K562 (cell line): ENCODE data around the gene SUPT20HL2.
"Not testable (repeated sequence)": the region's sequence is repeated elsewhere in the genome, so short reads cannot be mapped to it uniquely, and the experiment has no call there.

Experiments
- ARID3A ChIP-seq: IDR thresholded peaks from 2 replicates; pipeline ENCODE4 v1.6.1; 2012; ENCODE audit warnings: low read depth, low read length, improper control_type of control experiment, borderline replicate concordance
- CHD1 ChIP-seq: fragments of 200-600 bp; sonication (generic); IDR thresholded peaks from one replicate; pipeline ENCODE4 v1.6.1; 2012; ENCODE audit warnings: mild to moderate bottlenecking, moderate library complexity, low read length, inconsistent platforms
- CREM ChIP-seq: IDR thresholded peaks from 2 replicates; pipeline ENCODE4 v1.6.1; 2014; ENCODE audit warnings: antibody characterized with exemption, low read depth
- EP300 ChIP-seq: IDR thresholded peaks from 2 replicates; pipeline ENCODE4 v1.6.1; 2012; ENCODE audit warnings: low read length, improper control_type of control experiment
- FOXK2 ChIP-seq, 2 experiments: fragments of 450-650 bp; IDR thresholded peaks in 1 of 2; conservative IDR thresholded peaks in 1 of 2; 2 replicates each; pipeline ENCODE4 v1.6.1; 2016; ENCODE audit warnings: low read depth in 2 of 2, mild to moderate bottlenecking in 1 of 2
- GTF2F1 ChIP-seq: IDR thresholded peaks from 2 replicates; pipeline ENCODE4 v1.6.1; 2011; ENCODE audit warnings: low read depth, low read length, improper control_type of control experiment
- MAFG ChIP-seq: fragments of 450-650 bp; conservative IDR thresholded peaks from 2 replicates; pipeline ENCODE4 v1.6.1; 2016; ENCODE audit warnings: missing genetic modification characterization, missing compliant biosample characterization
- RBM25 ChIP-seq: fragments of 200-400 bp; formaldehyde crosslinking; IDR thresholded peaks from 2 replicates; pipeline ENCODE4 v1.6.1; 2018; ENCODE audit warnings: low read length, low read depth, moderate library complexity; ENCODE audit not compliant: severe bottlenecking
- REST ChIP-seq, 2 experiments: fragments of 450-650 bp; formaldehyde crosslinking in 1 of 2; IDR thresholded peaks; 2 replicates each; pipeline versions ENCODE4 v1.4.0 to v1.6.1; 2014 to 2020; ENCODE audit warnings: mild to moderate bottlenecking in 2 of 2, borderline replicate concordance in 1 of 2, low read depth in 1 of 2
- RNF2 ChIP-seq: sonication (generic); IDR thresholded peaks from 2 replicates; pipeline ENCODE4 v1.6.1; 2016
- THAP12 ChIP-seq: fragments of 250-450 bp; sonication (Bioruptor Pico); IDR thresholded peaks from 2 replicates; pipeline ENCODE4 v1.9.0; 2021; ENCODE audit warnings: mild to moderate bottlenecking, inconsistent platforms
- ZBTB7A ChIP-seq: IDR thresholded peaks from 2 replicates; pipeline ENCODE4 v1.6.1; 2011; ENCODE audit warnings: low read depth, mild to moderate bottlenecking, low read length, moderate library complexity, borderline replicate concordance; ENCODE audit not compliant: control insufficient read depth
- ZNF324 ChIP-seq: fragments of 250-450 bp; sonication (Bioruptor Pico); IDR thresholded peaks from 2 replicates; pipeline ENCODE4 v1.4.0; 2020; ENCODE audit warnings: mild to moderate bottlenecking
- TF ChIP-seq, protein P1 (sequence below), 2 experiments: fragments of 450-650 bp in 1 of 2; sonication (generic) in 1 of 2; formaldehyde crosslinking in 1 of 2; IDR thresholded peaks in 1 of 2; conservative IDR thresholded peaks in 1 of 2; 2 replicates each; pipeline versions ENCODE4 v1.6.1 to v1.8.1; 2016 to 2023; ENCODE audit warnings: mild to moderate bottlenecking in 2 of 2, moderate library complexity in 2 of 2, inconsistent platforms in 1 of 2, missing genetic modification reagents in 1 of 2

- TF ChIP-seq EP300; REST (IDR thresholded peaks at IDR 0.05; ENCODE audit: borderline replicate concordance); REST (CRISPR knock-in tag; IDR thresholded peaks at IDR 0.05; ENCODE audit: low read depth); FOXK2 (conservative IDR thresholded peaks at IDR 0.05 in 1 of 2, IDR thresholded peaks at IDR 0.05 in 1 of 2; ENCODE audit: low read depth in 2 of 2); ZNF324 (CRISPR knock-in tag); ZBTB7A; CHD1; MAFG (tag); THAP12; ARID3A; RNF2; CREM; RBM25; GTF2F1: not testable (repeated sequence)
- TF ChIP-seq, protein P1, sequence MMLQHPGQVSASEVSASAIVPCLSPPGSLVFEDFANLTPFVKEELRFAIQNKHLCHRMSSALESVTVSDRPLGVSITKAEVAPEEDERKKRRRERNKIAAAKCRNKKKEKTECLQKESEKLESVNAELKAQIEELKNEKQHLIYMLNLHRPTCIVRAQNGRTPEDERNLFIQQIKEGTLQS (IDR thresholded peaks at IDR 0.05), result not testable (repeated sequence)
- TF ChIP-seq, protein P1 (CRISPR knock-in tag; conservative IDR thresholded peaks at IDR 0.05), result not testable (repeated sequence)
Measured at GRCh38 chrX:24310916-24311315, 3.0 kb downstream of the SUPT20HL2 start.
